Activated naive CD8-positive, alpha-beta T cell (primary cell): ENCODE data around the gene ALG8.
"Not testable (repeated sequence)": the region's sequence is repeated elsewhere in the genome, so short reads cannot be mapped to it uniquely, and the experiment has no call there.

Source experiments
- H3K27ac Mint-ChIP-seq: one replicate; pipeline ENCODE4 v1.8.0; 2021; ENCODE audit warnings: mixed read lengths
- H3K27me3 Mint-ChIP-seq: one replicate; pipeline ENCODE4 v1.8.0; 2021; ENCODE audit warnings: mixed read lengths
- H3K36me3 Mint-ChIP-seq: one replicate; pipeline ENCODE4 v1.8.0; 2021; ENCODE audit warnings: mixed read lengths
- H3K4me1 Mint-ChIP-seq: one replicate; pipeline ENCODE4 v1.8.0; 2021; ENCODE audit warnings: low read depth, mixed read lengths
- H3K4me3 Mint-ChIP-seq: one replicate; pipeline ENCODE4 v1.8.0; 2021; ENCODE audit warnings: mild to moderate bottlenecking, mixed read lengths
- H3K9me3 Mint-ChIP-seq: one replicate; pipeline ENCODE4 v1.8.0; 2021; ENCODE audit warnings: low read depth, mixed read lengths

The ALG8 gene

DNA sequence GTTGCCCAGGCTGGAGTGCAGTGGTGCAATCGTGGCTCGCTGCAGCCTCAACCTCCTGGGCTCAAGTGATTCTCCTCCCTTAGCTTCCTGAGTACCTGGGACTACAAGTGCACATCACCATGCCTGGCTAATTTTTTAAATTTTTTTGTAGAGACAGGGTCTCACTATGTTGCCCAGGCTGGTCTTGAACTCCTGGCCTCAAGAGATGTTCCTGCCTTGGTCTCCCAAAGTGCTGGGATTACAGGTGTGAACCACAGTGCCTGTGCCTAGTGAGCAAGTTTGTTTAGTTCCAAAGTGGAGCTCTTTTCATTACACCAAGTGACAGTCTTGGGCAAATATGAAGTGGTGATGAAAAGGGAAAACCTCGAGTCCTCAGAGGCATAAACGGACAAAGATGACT is 61.8 kb downstream of the ALG8 start:
- peak overlapping the region; percentile 87 for H3K27ac Mint-ChIP-seq
- not testable (repeated sequence) for H3K9me3 Mint-ChIP-seq, H3K36me3 Mint-ChIP-seq, H3K27me3 Mint-ChIP-seq
- peaks cover 72% of the 10 kb centered on the region for H3K4me1 Mint-ChIP-seq
- peak overlapping the region; percentile 96 for H3K4me3 Mint-ChIP-seq

DNA sequence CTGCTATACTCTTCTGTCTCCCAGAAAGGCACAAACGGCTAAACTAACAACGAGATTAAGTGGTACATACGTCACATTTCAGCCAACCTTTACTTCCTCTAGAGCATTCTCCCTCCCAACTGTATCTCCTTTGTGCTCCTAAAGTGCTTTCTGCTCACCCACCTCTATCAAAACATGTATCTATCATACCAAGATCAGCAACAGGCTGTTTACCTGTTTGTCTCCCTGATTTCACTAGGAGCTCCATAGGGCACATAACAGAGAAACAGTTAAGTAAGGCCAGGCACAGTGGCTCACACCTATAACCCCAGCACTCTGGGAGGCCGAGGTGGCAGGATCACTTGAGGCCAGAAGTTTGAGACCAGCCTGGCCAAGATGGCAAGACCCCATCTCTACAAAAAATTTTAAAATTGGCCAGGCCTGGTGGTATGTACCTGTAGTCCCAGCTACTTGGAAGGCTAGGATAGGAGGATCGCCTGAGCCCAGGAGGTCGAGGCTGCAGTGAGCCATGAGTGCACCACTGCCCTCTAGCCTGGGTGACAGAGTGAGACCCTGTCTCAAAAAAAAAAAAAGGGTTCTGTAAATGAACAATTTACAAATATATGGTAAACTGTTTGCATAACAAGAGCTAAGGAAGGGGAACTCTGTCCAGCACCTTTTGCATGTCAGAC is 62.6 kb downstream of the ALG8 start:
- peaks cover 68% of the 10 kb centered on the region for H3K4me1 Mint-ChIP-seq
- H3K9me3 Mint-ChIP-seq = no peaks in the 10 kb centered on the region
- no peaks in the 10 kb centered on the region for H3K27me3 Mint-ChIP-seq
- H3K36me3 Mint-ChIP-seq = peaks cover 4% of the 10 kb centered on the region
- peak overlapping the region; percentile 17 for H3K4me3 Mint-ChIP-seq
- peak overlapping the region; percentile 23 for H3K27ac Mint-ChIP-seq

DNA sequence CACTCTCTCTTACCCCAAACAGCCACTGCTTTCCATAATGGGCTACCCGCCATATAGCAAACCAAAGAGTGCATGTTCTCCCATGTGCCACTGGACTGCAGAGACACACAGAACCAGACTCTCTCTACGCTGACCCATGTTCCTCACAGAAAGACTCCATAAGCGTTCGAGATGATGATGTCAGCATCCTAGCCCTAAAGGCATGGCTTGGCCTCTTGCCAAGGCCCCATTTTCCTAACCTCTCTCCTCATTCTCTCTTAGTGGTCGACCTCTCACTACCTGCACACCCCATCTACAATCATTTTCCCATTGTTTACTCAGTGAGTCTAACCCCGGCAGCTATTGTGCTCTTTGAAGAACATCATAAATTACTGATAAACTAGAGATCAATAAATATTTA is 64.7 kb downstream of the ALG8 start:
- H3K27ac Mint-ChIP-seq = peak overlapping the region; percentile 9
- peaks cover 4% of the 10 kb centered on the region for H3K36me3 Mint-ChIP-seq
- H3K4me1 Mint-ChIP-seq = peaks cover 49% of the 10 kb centered on the region
- no peaks in the 10 kb centered on the region for H3K27me3 Mint-ChIP-seq
- H3K4me3 Mint-ChIP-seq = no peak overlapping the region
- no peaks in the 10 kb centered on the region for H3K9me3 Mint-ChIP-seq

DNA sequence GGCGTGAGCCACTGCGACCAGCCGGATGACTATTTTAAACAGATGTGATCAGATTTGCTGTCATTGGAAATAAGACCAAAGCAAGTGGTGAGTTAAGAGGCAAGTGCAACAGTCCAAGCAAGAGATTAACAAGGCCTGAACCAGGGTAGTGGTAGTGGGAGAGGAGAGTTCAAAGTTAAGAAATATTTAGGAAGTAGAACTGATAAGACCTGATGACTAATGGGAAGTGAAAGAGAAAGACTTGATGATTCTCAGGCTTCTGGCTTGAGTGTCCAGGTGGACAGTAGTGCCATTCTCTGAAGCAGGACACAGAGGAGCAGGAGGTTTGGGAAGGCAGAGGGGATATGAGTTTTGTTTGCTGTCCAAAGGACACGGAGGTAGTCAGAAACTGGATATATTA is 67.0 kb downstream of the ALG8 start:
- Mint-ChIP-seq H3K9me3 (no peaks in the 10 kb centered on the region), H3K4me1 (peaks cover 33% of the 10 kb centered on the region), H3K36me3 (peaks cover 11% of the 10 kb centered on the region), H3K4me3 (no peak overlapping the region), H3K27me3 (no peaks in the 10 kb centered on the region), H3K27ac (peak overlapping the region; percentile 30)

DNA sequence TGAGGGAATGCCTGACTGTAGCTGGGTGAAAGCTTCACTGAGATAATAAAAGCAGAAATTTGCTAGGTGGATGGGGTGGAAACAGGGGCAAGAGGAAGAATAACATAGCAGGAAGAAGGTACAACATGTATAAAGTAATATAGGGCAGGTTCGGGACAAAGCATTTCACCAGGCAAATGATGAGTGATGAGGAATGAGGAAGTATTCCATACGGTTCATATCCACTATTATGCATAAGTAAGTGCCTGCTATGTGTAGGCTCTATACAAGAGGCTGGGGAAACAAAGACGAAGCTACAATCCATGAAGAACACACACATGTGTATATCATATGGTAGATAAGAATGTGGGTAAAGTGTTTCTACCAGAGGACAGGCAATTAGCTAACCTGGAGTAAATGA is 67.7 kb downstream of the ALG8 start:
- no peaks in the 10 kb centered on the region for H3K27me3 Mint-ChIP-seq
- no peak overlapping the region for H3K4me3 Mint-ChIP-seq
- H3K27ac Mint-ChIP-seq = no peak overlapping the region
- peaks cover 13% of the 10 kb centered on the region for H3K36me3 Mint-ChIP-seq
- H3K9me3 Mint-ChIP-seq = no peaks in the 10 kb centered on the region
- peaks cover 28% of the 10 kb centered on the region for H3K4me1 Mint-ChIP-seq

DNA sequence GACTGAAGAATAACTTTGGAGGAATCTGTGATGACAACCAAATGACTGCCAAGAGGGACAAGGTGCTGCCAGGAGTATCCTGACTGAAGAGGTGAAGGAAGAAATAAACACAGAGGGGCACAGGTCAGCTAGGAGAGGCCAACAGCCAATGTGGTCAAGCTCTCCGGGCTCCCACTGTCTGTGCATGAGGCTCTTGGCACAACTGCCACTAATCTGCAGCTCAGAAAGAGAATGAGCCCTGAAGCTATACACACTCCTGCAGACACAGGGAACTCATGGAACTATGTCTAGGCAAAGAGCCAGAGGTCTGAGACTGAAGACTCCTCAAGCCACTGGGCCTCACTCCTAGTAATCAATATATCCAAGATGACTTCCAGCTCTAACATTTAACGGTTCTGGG is 68.8 kb downstream of the ALG8 start:
- peaks cover 13% of the 10 kb centered on the region for H3K36me3 Mint-ChIP-seq
- H3K4me1 Mint-ChIP-seq = peaks cover 17% of the 10 kb centered on the region
- H3K27me3 Mint-ChIP-seq = no peaks in the 10 kb centered on the region
- no peaks in the 10 kb centered on the region for H3K9me3 Mint-ChIP-seq
- no peak overlapping the region for H3K27ac Mint-ChIP-seq
- H3K4me3 Mint-ChIP-seq = no peak overlapping the region

DNA sequence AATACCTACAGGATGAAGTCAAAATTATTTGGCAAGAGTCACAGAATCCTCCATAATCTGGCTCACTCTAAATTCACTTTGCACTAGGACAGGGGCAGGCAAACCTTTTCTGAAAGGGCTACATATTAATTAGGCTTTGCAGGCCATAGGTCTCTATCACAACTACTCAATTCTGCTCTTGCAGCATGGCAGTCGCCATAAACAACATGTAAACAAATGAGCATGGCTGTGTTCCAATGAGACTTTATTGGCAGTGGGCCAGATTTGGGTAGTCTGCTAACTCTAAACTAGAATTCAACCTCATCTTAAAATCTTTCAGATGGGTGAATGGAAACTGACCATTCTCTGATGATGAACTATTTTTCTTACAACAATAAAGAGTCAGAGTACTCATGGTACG is 70.0 kb downstream of the ALG8 start:
- Mint-ChIP-seq H3K4me3 (no peak overlapping the region), H3K27me3 (no peaks in the 10 kb centered on the region), H3K27ac (no peak overlapping the region), H3K9me3 (no peaks in the 10 kb centered on the region), H3K4me1 (peaks cover 9% of the 10 kb centered on the region), H3K36me3 (peaks cover 13% of the 10 kb centered on the region)

DNA sequence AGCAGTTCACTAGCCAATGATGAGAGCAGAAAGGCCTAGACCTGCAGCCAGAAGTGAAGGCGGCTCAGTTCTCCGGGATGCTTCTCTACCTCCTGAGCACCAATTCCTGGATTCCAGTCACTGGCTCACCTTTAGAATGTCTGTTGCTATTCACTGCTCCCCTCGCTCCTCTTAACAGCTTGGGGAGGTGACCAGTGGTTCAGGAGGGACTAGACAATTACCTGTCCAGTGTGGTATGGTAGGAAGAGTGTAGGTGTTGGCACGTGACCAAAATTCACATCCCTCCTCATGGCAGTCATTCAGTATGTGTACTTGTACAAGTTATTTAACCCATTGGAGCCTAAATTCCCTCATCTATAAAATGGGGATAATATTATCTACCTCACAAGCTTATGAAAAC is 71.7 kb downstream of the ALG8 start:
- Mint-ChIP-seq H3K27ac (no peak overlapping the region), H3K27me3 (no peaks in the 10 kb centered on the region), H3K36me3 (peaks cover 13% of the 10 kb centered on the region), H3K4me3 (no peak overlapping the region), H3K9me3 (no peaks in the 10 kb centered on the region), H3K4me1 (peaks cover 6% of the 10 kb centered on the region)

DNA sequence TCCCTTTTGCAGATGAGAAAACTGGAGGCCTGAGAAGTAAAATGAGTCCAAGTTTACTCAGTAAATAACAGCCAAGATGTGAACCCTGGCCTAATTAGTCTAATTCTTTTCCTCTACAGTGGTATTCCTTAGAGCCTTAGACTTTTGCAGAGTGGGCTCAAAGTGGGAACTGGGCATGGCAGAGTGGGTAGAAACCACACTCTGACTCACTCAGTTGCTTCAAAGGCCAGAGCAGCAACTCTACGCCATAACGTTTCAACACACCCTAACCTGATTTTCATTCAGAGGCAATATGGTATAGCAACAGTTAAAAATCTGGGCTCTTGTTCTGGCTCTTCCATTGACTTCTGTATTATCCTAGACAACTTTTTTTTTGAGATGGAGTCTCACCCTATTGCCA is 73.0 kb downstream of the ALG8 start:
- Mint-ChIP-seq H3K27me3 (no peaks in the 10 kb centered on the region), H3K36me3 (peaks cover 9% of the 10 kb centered on the region), H3K4me1 (peaks cover 2% of the 10 kb centered on the region), H3K4me3 (no peak overlapping the region), H3K9me3 (no peaks in the 10 kb centered on the region), H3K27ac (no peak overlapping the region)

DNA sequence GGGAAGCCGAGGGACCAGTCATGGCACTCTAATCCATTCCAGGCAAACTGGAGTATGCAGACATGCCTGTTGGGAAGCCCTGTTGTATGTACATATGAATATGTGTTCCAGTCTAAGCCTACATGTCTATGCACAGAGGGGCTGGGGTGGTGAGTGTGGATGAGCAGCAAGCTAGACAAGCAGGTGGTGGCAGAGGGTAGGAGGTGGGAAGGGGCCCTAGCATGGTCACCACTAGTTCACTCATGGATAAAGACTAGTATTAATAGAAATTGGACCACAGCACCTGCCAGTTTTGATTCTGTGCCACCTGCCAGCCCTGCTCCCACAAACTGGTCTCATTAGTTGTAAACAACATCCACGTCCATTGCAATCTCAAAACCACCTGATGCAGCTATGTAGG is 74.2 kb downstream of the ALG8 start:
- Mint-ChIP-seq H3K27ac (no peak overlapping the region), H3K4me3 (no peak overlapping the region), H3K9me3 (no peaks in the 10 kb centered on the region), H3K4me1 (no peaks in the 10 kb centered on the region), H3K27me3 (no peaks in the 10 kb centered on the region), H3K36me3 (peaks cover 11% of the 10 kb centered on the region)

DNA sequence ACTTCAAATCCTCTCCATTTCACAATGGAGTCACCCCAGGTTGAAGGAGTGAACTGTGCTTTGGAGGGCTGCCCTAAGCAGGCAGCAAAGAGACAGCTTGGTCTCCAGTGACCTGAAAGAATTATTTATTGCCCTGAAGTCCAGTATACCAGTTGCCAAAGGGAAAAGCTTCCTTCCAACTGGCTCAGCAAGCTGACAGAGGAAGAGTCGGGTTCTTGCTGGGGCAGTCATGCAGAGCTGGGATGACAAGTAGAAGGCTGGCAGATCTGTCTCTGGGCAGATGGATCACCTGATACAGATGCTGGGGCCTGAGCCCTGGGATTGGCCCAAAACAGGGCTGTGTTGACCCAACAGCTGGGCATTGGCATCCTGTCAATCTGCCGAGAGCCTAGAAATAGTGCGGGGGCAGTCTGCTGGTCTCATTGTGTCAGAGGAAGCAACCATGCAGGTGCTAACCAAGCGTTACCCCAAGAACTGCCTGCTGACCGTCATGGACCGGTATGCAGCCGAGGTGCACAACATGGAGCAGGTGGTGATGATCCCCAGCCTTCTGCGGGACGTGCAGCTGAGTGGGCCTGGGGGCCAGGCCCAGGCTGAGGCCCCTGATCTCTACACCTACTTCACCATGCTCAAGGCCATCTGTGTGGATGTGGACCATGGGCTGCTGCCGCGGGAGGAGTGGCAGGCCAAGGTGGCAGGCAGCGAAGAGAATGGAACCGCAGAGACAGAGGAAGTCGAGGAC is 75.8 kb downstream of the ALG8 start, which contains the start of gene THRSP:
THRSP (plus strand) TSS at position 422 of the 742 bp plus-strand sequence; CDS start at position 443, 21 bp downstream.
- Mint-ChIP-seq H3K4me1 (no peaks in the 10 kb centered on the region), H3K4me3 (no peak within 1 kb of the TSS), H3K27ac (no peak within 1 kb of the TSS), H3K36me3 (peaks cover 11% of the 10 kb centered on the region), H3K27me3 (no peaks in the 10 kb centered on the region), H3K9me3 (no peaks in the 10 kb centered on the region)

DNA sequence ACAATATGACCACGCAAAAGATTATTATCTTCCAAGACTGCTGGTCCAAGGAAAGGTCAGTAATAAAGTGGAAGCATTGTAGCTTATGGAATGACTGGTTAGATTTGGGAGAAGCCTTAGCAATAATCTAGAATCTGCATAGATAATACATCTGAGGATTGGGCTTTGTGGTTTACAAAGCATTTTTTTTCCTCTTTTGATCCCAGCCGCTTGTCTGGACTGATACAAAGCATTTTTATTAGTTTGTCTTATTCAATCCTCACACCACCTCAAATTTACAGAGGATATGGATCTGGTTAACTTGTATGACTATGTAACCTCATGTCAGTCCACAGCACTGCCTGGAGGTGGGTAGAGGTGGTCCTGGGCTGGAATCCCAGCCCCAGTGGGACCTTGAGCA is 76.8 kb downstream of the ALG8 start:
- Mint-ChIP-seq H3K27me3 (no peaks in the 10 kb centered on the region), H3K9me3 (no peaks in the 10 kb centered on the region), H3K27ac (no peak overlapping the region)

DNA sequence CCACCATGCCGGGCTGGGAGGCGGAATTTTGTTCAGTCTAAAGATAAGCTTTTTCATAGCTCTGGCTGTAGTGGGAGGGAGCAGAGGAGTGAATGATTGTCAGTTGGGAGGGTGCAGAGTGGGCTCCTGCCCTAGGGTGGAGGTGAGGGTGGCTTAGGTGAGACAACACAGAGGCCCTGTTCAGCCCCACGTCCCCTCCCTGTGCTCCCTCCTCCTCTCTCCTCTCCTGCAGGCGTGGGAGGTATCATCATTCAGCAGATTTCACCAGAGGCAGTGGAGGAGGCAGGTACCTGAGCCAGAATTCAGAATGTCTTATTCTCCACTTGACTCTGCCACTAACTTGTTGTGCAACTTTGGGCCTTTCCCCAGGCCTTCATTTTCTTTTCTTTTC is 77.5 kb downstream of the ALG8 start:
- peaks cover 2% of the 10 kb centered on the region for H3K36me3 Mint-ChIP-seq
- no peak overlapping the region for H3K4me3 Mint-ChIP-seq
- no peaks in the 10 kb centered on the region for H3K27me3 Mint-ChIP-seq
- no peaks in the 10 kb centered on the region for H3K4me1 Mint-ChIP-seq
- no peaks in the 10 kb centered on the region for H3K9me3 Mint-ChIP-seq
- H3K27ac Mint-ChIP-seq = no peak overlapping the region

More for the DNA sequence above, 76.8 kb downstream of the ALG8 start:
- Mint-ChIP-seq H3K4me1 (no peaks in the 10 kb centered on the region), H3K4me3 (no peak overlapping the region), H3K36me3 (peaks cover 6% of the 10 kb centered on the region)

DNA sequence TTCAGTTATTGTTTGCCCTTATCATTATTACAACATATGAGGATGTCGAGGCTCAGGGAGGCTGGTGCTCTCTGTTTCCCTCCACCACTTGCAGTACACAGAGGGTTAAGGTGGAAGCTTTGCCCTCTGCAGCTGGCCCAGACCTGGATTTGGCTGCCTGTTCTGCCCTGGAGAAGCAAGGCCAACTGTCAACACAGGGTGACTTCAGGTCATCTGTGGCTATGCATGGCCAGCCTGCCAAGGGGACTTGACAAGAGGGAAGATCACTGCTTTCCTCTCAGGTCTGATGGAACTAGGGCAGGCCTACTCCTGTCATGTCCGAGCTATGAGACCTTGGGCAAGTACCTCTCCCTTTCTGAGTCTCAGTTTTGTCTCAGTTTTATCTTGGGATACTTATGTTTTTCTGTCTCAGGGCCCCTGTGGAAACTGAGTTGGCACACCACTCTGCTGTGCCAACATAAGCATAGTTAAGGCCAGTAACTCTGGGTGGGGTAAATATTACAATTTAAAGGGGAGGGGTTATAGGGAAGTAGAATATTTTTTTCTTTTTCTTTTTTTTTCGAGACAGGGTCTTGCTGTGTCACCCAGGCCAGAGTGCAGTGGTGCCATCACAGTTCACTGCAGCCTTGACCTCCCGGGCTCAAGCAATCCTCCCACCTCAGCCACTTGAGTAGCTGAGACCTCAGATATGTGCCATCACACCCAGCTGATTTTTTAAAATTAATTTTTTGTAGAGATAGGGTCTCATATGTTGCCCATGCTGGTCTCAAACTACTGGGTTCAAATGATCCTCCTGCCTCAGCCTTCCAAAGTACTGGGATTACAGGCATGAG is 78.1 kb downstream of the ALG8 start:
- H3K27ac Mint-ChIP-seq = no peak overlapping the region
- no peak overlapping the region for H3K4me3 Mint-ChIP-seq
- H3K9me3 Mint-ChIP-seq = no peaks in the 10 kb centered on the region
- peaks cover 2% of the 10 kb centered on the region for H3K36me3 Mint-ChIP-seq
- no peaks in the 10 kb centered on the region for H3K27me3 Mint-ChIP-seq
- H3K4me1 Mint-ChIP-seq = no peaks in the 10 kb centered on the region

DNA sequence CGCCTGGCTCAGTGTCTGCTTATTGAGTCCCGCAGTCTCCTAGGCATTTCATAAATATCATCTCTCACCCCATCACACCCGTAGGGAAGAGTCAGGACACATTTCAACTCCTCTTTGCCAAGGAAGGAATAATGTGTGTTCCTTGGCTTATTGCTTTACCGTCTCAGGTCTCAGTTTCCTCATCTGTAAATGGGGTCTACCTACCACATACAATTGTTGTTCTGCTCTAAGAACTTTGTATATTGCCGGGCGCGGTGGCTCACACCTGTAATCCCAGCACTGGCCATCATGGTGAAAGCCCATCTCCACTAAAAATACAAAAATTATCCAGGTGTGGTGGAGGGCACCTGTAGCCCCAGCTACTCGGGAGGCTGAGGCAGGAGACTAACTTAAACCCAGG is 78.9 kb downstream of the ALG8 start:
- no peaks in the 10 kb centered on the region for H3K9me3 Mint-ChIP-seq
- H3K27me3 Mint-ChIP-seq = no peaks in the 10 kb centered on the region
- H3K4me1 Mint-ChIP-seq = no peaks in the 10 kb centered on the region
- H3K36me3 Mint-ChIP-seq = peaks cover 2% of the 10 kb centered on the region
- H3K4me3 Mint-ChIP-seq = no peak overlapping the region
- no peak overlapping the region for H3K27ac Mint-ChIP-seq
